ENCODE measurements around the gene TBC1D22A. TPM values are rescaled to one million over a fixed set of nuclear protein-coding genes. Genes with fewer than 3 reads are reported as not detected.

TBC1D22A gene
- total RNA-seq, 1 experiment from 2014 or later: 14.3 TPM

- Histone ChIP-seq H3K4me3 (ENCODE audit: low read length) (no peak overlapping the region), H3K9me2 (replicated peaks; ENCODE audit: low read length) (no peaks in the 10 kb centered on the region), H3K36me3 (ENCODE audit: low read depth, low read length) (no peaks in the 10 kb centered on the region), H3K9me3 (ENCODE audit: low read length) (no peaks in the 10 kb centered on the region), H3K79me2 (ENCODE audit: low read length) (no peaks in the 10 kb centered on the region), H3K27me3 (ENCODE audit: low read length) (no peaks in the 10 kb centered on the region), H3K27ac (ENCODE audit: low read length) (no peak overlapping the region), H2AFZ (ENCODE audit: low read length) (no peak overlapping the region), H4K20me1 (ENCODE audit: low read length) (no peaks in the 10 kb centered on the region), H3K4me2 (ENCODE audit: low read length) (no peak overlapping the region), H3K4me1 (ENCODE audit: insufficient read depth, low read length) (no peaks in the 10 kb centered on the region), H3F3A (ENCODE audit: low read length, unreplicated experiment) (no peaks in the 10 kb centered on the region), H3K9ac (ENCODE audit: low read length) (no peak overlapping the region)
- TF ChIP-seq CTCF (conservative IDR thresholded peaks at IDR 0.05; ENCODE audit: low read depth, low read length): no peak
- ATAC-seq: no peak
- POLR2A ChIA-PET (ENCODE audit: unreplicated experiment): no interaction called here
- intact Hi-C loops (cut with micrococcal nuclease): no loop called here
- no peak for DNase-seq
- CTCF ChIA-PET: no interaction called here
- BruUV-seq (replicated peaks): no TSS peak
Observed at GRCh38 chr22:46947516-46948257, 185.2 kb downstream of the TBC1D22A start.

- CTCF ChIA-PET: no interaction called here
- POLR2A ChIA-PET (ENCODE audit: unreplicated experiment): no interaction called here
Observed at GRCh38 chr22:46948411-46949144, 186.1 kb downstream of the TBC1D22A start.

More at GRCh38 chr22:46948411-46949144, 186.1 kb downstream of the TBC1D22A start:
- Histone ChIP-seq H3K27me3 (ENCODE audit: low read length) (no peaks in the 10 kb centered on the region), H3F3A (ENCODE audit: low read length, unreplicated experiment) (no peaks in the 10 kb centered on the region), H3K9me2 (replicated peaks; ENCODE audit: low read length) (no peaks in the 10 kb centered on the region), H3K36me3 (ENCODE audit: low read depth, low read length) (no peaks in the 10 kb centered on the region), H2AFZ (ENCODE audit: low read length) (no peak overlapping the region), H4K20me1 (ENCODE audit: low read length) (no peaks in the 10 kb centered on the region), H3K79me2 (ENCODE audit: low read length) (no peaks in the 10 kb centered on the region), H3K9ac (ENCODE audit: low read length) (no peak overlapping the region), H3K9me3 (ENCODE audit: low read length) (no peaks in the 10 kb centered on the region), H3K27ac (ENCODE audit: low read length) (no peak overlapping the region), H3K4me1 (ENCODE audit: insufficient read depth, low read length) (no peaks in the 10 kb centered on the region), H3K4me2 (ENCODE audit: low read length) (no peak overlapping the region), H3K4me3 (ENCODE audit: low read length) (no peak overlapping the region)
- BruUV-seq (replicated peaks): no TSS peak
- no peak for TF ChIP-seq EZH2 (IDR thresholded peaks at IDR 0.05; ENCODE audit: low read length, unreplicated experiment)
- TF ChIP-seq EZH2phosphoT487 (IDR thresholded peaks at IDR 0.05; ENCODE audit: borderline replicate concordance, low read length): no peak
- TF ChIP-seq CTCF (conservative IDR thresholded peaks at IDR 0.05; ENCODE audit: low read depth, low read length): no peak
- ATAC-seq: no peak
- no peak for DNase-seq
- intact Hi-C loops (cut with micrococcal nuclease): no loop called here

All from PC-3 (cell line).